Raji (cell line): ENCODE measurements around the gene RAP1GDS1.

ENCODE experiments used
- POLR2A ChIP-seq: IDR thresholded peaks from 2 replicates; pipeline ENCODE4 v1.6.1; 2011; ENCODE audit warnings: low read depth, low read length, control low read depth; ENCODE audit not compliant: insufficient read depth

RAP1GDS1 gene, protein sequence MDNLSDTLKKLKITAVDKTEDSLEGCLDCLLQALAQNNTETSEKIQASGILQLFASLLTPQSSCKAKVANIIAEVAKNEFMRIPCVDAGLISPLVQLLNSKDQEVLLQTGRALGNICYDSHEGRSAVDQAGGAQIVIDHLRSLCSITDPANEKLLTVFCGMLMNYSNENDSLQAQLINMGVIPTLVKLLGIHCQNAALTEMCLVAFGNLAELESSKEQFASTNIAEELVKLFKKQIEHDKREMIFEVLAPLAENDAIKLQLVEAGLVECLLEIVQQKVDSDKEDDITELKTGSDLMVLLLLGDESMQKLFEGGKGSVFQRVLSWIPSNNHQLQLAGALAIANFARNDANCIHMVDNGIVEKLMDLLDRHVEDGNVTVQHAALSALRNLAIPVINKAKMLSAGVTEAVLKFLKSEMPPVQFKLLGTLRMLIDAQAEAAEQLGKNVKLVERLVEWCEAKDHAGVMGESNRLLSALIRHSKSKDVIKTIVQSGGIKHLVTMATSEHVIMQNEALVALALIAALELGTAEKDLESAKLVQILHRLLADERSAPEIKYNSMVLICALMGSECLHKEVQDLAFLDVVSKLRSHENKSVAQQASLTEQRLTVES

DNA sequence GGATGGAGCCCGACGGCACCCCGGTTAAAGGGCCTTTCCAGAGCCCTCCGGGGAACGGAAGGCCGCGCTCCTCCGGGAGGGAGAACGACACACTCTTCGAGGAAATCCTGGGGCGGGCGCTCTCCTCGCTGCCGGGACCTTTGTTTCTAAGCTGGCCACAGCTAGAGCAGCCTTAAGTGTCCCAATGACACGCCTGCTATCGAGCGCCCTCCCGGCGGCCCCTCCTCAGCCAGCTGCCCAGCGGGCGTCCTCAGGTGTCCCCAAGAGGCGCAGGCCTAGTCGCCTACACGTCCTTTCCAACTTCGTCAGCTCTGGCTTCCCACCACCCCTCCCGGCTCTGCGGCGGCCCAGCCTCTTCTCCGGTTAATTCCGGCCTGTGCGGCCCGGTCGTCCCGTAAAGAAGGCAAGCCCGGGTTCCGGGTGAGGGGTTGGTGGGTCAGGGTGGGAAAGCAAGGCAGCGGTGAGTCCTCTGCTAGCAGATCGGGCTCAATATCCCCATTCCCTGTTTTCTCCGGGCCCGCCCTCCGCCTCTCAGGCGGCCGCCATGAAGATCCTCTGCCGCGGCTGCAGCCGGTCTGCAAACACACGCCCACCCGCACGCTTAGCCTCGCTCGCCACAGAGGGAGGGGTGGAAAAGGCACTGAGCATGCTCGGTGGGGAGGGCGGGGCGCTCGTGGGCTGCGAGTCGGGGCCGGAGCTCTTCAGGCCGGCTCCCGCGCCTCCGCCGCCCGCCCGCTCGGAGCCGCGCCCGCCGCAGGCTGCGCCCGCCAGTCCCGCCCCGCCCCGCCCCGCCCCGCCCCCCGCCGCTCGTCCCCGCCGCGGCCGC lies at the start of gene RAP1GDS1:
TSS of gene RAP1GDS1 (plus strand) at position 806 of the 826 bp plus-strand sequence. CDS start 182 bp downstream, outside the sequence.
- TF ChIP-seq POLR2A: peak; percentile 87

DNA sequence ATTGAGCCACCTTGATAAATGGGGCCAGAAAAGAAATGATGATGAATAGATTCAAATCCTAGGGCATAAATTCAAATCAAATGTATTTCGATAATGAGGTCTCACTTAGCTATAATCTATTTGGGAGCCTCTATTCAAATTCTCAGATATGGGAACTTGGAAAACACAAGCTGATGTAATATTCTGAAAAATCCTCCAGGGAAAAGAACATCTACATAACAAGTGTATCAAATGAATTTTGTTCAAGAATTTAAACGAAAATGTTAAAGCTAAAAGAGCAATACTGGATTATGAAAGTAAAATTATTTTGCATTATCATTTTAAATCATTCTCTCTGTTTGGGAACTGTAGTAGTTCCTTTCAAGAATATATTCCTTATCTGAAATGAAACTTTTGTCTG lies 38.9 kb upstream of the RAP1GDS1 start:
- TF ChIP-seq POLR2A: no peak

DNA sequence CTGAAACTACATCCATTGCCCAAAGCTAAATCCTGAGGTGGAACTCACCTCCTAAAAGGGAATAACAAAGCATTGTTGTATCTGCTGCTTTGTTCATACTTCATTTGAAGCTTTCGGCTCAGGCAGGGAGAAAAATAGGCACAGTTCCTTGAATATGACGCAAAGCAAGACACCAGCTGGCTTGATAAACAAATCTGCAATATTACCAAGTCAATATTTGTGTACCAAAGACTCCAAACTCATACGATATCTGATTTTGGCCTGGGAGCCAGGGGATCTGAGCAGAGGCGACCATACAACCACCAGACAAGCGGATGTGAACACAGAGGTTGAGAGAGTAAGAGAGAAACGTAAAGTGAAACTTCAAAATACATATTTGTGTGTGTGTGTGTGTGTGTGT lies 34.8 kb upstream of the RAP1GDS1 start:
- no peak for TF ChIP-seq POLR2A

DNA sequence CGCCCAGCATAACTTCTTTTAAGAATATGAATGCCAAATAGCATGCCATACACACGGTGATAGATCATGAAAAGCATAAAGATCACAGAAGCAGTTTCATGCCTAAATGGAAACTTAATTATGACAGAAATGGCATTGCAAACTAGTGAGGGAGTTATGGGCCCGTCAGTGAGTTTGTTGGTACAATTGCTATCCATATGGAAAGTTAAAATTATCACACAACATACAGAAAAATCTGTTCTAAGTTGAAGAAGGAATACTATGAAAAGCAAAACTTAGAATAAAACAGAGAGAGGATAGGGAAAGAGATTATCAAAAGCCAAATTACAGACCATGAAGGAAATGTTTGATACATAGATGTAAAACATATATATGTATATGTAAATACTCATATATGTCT lies 30.2 kb upstream of the RAP1GDS1 start:
- no peak for TF ChIP-seq POLR2A

DNA sequence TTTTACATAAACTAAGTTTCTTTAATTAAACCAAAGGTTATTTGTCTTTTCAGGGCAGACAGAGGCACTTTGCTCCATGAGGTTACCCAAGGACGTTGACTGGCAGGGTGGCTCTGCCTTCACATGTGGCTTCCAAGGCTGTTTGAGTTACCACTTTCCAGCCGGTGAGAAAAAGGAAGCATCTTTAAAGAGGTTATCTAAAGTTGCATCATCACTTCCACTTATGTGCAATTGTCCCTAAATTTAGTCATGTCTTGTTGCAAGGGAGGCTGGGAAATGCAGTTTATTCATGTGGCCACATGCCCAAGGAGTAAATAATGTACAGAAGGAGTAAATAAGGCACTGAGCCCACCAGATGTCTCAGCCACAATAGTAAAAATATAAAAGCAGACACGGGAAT lies 29.0 kb upstream of the RAP1GDS1 start:
- TF ChIP-seq POLR2A: no peak

DNA sequence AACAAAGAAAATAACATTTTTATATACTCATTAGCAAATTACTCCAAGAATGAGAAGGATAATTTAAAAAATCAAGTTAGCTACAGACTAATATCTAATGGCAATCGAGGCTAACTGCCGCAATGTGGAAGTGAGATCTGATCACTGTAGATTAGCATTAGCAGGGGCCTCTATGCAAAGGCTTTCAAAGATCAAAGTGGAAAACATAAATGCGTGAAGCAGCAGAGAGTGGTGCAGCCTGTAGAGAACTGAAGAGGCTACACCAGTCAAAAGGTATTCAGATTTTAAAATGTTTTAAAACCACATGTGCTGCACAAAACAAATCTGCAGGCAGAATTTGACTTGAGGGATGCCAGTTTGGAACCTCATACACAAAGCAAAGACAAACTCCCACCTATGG lies 24.0 kb upstream of the RAP1GDS1 start:
- TF ChIP-seq POLR2A: no peak

DNA sequence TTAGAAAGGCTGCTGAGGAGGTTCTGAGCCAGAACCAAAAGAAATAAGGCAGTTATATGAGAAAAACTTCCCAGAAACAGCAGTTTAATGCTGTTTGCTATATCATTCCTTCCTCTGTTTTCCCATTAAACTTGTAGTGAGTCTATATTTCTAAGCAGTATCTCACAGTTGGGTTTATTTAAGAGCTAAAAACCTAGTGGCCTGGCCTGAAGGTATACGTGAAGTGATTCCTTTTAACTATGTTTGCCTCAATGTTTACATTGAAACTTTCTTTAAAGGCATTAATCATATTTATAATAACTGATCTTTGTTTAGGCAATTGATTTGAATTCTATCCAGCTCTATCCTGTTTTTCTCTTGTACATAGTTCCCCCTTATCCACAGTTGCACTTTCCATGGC lies 19.1 kb upstream of the RAP1GDS1 start:
- TF ChIP-seq POLR2A: no peak

DNA sequence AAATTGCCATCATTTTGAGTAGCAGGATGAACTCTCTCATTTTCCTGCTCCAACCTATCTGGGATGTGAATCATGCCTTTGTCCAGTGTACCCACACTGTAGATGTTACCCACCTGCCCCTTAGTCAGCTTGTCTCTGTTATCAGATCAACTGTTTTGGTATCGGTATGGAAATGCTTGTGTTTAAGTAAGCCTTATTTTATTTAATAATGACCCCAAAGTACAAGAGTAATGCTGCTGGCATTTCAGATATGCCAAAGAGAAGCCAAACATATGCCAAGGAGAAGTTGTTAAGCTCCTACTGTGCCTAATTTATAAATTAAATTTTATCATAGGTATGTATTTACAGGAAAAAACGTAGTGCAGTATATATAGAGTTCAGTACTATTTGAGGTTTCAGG lies 18.6 kb upstream of the RAP1GDS1 start:
- TF ChIP-seq POLR2A: no peak

DNA sequence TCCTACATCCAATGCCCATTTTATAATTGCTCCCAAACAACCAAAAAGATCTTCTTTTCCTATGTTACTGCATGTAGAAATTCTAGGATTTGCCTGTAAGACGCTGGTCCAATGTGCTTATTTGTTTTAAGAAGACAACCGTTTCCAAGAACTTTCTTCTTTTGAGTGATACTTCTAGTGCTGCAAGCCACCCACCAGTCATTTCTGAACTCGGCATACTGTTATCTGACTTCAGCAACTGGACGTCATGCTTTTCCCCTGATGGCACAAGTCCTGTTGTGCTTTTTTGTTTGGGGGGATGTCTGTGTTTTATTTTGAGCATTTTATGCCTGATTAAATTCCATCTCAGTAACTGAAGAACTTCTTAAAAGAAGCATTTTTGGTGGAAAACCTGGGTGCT lies 16.0 kb upstream of the RAP1GDS1 start:
- TF ChIP-seq POLR2A: no peak

DNA sequence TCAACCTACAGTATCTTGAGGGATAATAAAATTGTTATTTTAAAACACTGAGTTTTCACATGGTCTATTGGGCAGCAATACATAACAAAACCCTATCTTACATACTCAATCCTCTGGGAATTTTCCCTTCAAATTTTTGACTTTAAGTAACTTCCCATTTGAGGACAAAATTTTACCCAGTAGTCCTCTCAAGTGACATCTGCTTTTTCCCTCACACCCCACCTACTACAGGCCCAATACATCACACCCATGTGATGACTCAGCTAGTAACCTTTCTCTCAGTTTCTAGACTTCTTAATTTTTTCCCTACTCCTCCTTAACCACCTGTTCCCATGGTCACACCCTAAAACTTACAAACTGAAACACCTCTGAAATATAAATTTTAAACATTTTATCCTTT lies 12.2 kb upstream of the RAP1GDS1 start:
- TF ChIP-seq POLR2A: no peak

DNA sequence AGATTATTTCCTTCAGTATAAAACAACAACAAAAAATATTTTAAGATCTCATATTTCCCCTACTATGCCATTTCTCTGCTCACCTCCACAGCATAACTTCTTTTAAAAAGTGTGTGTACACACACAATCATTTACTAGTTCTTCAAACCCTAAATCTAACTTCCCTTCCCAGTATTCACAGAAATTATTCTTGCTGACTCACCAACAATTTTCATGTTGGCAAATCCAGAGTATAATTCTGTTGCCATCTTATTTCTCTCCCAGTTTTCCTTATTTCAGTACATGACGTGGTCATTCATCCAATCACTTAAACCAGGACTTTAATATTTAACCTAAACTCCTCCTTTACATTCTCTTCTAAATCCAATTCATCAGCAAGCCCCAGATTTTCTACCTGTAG lies 11.4 kb upstream of the RAP1GDS1 start:
- TF ChIP-seq POLR2A: no peak

DNA sequence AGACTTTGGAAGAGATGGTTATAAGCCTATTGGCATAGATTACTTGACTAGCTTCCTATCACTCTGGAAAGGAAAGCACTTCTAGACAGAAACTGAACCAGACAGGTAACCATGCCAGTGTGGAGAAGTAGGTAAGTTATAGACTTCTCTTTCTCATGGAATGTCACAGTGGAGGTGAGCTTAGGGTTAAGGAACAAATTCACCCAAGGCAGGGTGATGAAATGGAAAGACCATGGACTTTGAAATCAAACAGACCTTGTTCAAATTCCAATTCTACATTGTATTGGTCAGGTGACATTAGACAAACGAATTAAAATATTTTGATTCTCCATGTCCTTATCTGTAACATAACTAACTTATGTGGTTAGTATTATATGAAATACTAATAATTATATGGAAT lies 7.7 kb upstream of the RAP1GDS1 start:
- no peak for TF ChIP-seq POLR2A

DNA sequence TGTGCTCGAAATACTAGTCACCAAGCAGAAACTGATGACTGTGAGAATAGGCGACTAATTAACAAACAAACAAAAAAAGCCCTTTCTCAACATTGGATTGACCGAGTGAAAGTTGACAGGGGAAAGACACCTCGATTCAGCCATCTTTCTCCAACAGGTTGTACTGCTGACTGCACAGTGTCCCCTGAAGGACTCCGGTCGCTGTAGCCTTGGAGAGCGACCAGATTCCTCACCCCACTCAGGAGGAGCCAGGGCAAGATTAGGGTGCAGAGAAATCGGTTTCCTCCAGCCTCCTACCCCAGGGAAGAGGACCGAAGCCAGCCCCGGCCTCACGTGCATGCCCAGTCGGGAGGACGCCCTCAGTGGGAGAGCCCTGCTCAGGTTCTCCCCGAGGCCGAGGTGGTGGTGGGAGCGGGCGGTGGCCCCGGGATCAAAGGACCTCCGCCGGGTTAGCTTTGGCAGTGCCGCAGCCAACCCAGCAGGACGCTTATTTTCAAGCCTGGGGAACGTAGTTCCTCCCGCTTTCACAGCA lies 1.1 kb upstream of the RAP1GDS1 start:
- peak; percentile 39; the same call in 1 of the 2 replicates for TF ChIP-seq POLR2A

DNA sequence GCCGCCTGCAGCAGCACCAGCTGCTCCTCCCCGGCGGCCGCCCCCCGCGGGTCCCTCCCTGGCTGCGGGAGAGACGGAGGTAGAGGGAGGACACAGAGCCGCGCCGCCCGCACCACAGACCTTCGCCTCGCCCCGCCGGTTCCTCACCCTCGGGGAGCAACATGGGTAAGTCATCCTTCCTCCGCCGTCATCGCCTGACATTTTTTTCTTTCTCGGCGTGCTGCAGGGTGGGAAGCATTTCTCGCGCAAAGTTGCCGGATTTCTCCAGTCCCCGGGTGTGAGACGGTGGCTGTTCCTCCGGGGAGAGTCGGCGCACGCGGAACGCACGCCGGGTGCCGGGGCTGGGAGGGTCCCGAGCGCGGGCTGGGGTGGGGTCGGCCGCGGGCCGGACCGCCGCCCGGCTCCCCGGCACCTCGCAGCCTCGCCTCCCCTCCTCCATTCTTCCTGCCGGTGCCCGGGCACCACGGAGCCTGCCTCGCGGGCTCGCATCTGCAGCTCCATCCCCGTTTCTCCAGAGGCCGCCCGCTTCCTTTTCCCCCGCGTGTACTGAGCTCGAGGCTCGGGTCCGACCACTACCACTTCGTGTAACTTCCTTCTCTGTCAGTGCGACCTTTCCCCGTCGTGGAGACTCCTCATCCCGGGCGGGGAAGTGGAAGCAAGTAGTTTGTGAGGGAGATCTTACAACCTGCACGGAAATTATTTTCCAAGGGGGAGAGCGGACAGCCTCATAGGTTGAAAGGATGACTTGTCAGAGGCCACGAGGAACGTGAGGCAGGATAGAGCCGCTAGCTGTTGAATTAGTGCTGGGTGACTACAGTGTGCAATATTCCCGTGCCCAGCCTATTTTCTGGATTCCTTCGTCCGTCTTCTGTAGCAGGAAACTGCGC lies 464 bp downstream of the RAP1GDS1 start:
- TF ChIP-seq POLR2A: peak; percentile 80

DNA sequence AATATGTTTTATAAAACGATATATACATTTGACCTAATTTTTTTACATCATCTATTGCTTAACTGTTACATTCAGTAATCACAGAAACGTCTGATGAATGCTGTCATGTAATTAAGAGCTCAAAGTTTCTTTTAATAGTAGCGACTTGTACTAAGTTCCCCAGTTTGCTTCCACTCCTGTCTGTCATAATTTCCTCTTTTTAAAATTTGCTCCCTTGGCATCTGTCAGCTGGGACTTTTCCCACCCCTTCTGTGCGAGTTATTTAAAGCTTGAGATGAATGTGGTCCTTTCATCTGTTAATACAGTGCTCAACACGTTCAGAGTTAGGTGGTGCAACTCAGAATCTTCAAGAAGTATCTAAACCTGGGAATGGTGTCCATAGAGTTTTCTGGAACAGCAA lies 1.2 kb downstream of the RAP1GDS1 start:
- TF ChIP-seq POLR2A: no peak

DNA sequence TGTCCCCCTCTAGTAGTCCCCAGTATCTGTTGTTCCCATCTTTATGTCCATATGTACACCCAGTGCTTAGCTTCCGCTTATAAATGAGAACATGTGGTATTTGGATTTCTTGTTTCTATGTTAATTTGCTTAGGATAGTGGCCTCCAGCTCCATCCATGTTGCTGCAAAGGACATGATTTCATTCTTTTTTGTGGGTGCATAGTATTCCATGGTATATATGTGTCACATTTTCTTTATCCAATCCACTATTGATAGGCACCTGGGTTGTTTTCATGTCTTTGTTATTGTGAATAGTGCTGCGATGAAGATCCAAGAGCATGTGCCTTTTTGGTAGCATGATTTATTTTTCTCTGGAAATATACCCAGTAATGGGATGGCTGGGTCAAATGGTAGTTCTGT lies 6.3 kb downstream of the RAP1GDS1 start:
- no peak for TF ChIP-seq POLR2A
